Suppressor macrophage (primary cell): ENCODE results near the gene RELB.

ENCODE experiments used
- DNase-seq, 4 experiments: peaks; one replicate each; pipeline ENCODE4 v3.0.0-alpha.2; 2020 to 2022

The RELB gene

DNA sequence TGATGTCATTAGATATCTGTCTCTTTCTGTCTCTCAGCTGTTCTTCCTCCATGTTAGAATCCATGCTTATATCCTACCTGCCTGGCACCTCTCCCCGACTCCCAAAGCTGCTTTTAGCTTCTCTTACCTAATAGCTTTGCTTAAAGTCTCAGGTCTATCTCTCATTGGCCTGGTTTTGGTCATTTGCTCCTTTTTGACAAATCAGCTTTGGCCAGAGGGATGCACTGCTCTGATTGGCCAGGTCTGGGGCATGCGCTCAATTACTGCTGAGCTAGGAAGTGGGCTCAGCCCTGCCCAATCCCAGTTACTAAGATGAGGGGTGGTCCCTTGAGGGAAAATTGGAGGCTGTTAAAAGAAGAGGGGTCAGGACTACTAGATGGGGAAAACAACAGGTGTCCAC lies 26.1 kb downstream of the RELB start:
- DNase-seq: no peak

DNA sequence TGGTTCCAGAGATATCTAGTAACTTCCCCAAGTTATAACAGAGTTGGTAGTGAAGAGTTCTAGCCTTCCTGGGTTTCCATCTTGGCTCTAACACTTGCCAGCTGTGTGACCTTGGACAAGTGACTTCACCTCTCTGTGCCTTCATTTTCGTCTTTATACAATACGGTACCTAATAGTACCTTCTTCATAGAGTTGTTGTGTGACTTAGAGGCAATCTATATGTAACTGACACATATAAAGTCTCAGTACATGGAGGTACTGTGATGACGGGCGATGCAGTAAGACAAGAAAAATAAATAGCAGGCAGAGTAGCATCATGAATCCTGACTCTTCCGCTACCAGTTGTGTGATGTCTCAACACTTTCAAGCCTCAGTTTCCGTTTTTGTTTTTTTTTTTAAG lies 29.6 kb downstream of the RELB start:
- no peak for DNase-seq

DNA sequence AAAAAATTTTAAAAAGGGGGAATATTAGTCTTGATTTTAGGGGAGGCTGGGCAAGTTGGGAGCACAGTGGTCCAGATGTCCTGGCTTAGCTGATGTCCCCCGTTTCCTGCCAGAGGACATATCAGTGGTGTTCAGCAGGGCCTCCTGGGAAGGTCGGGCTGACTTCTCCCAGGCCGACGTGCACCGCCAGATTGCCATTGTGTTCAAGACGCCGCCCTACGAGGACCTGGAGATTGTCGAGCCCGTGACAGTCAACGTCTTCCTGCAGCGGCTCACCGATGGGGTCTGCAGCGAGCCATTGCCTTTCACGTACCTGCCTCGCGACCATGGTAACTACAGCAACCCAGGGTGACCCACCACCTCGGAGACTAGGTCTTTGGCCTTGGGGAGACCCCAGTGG lies 31.2 kb downstream of the RELB start:
- DNase-seq: no peak

DNA sequence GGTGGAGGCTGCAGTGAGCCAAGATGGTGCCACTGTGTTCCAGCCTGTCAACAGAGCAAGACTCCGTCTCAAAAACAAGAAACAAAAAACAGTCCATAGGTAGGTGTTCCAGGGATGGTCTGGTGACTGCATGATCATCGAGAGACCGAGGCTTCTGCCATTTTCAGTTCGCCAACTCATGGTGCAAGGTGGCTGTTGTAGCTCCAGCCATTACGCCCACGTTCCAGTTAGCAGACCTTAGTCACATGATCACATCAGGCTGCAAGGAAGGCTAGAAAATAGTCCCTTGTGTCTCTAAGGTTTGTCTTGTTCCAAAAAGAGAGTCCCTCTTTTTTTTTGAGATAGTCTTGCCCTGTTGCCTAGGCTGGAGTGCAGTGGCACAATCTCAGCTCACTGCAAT lies 34.5 kb downstream of the RELB start:
- DNase-seq: no peak

DNA sequence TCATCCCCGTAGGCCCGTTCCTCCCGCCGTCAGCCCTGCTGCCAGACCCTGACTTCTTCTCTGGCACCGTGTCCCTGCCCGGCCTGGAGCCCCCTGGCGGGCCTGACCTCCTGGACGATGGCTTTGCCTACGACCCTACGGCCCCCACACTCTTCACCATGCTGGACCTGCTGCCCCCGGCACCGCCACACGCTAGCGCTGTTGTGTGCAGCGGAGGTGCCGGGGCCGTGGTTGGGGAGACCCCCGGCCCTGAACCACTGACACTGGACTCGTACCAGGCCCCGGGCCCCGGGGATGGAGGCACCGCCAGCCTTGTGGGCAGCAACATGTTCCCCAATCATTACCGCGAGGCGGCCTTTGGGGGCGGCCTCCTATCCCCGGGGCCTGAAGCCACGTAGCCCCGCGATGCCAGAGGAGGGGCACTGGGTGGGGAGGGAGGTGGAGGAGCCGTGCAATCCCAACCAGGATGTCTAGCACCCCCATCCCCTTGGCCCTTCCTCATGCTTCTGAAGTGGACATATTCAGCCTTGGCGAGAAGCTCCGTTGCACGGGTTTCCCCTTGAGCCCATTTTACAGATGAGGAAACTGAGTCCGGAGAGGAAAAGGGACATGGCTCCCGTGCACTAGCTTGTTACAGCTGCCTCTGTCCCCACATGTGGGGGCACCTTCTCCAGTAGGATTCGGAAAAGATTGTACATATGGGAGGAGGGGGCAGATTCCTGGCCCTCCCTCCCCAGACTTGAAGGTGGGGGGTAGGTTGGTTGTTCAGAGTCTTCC lies 36.3 kb downstream of the RELB start:
- DNase-seq: no peak

DNA sequence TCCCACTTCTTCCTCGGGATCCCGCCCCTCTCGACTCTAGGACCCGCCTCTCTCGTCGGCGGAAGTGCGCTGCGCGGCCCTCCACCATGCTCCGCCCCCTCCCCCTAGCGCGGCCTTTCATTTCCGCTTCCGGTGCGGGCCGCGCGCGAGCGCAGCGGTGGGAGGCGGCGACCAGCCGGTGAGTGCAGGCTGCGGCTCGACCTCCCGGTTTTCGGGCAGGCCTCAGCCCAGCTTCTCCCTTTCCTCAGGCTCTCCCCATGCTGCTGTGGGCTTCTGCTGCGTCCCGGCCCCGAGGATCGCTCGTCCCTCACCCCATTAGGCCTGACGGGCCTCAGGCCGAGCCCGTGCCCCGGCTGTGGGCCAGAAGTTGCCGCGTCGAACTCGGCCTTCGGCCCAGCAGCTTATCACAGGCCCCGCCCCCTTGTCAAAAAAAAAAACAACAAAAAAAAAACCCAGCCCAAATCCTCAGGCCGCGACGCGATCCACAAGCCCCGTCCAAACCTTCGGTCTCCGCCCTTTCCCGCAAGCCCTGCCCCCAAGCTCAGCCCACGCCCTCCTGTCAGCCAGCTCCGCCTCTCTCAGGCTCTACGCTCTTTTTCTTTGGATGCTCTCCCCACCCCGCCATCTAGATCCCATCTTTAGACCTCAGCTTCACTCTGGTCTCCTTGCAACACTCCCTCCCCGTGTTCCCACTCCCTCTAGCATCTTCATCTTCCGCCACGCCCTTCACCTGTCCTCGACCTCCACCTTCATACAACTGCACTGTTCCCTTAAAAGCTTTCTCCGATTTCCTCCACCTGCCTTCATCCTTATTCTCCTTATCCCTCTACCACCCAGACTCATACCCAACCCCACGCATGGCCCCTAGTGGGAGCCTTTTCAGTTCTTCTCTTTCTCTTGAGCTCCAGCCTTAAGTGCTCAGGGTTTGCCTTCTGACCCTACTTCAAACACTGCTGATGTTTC lies 37.9 kb downstream of the RELB start, which contains the start of gene CLASRP:
TSS of gene CLASRP (plus strand) at position 115 of the 963 bp plus-strand sequence. CDS start 1,168 bp downstream, outside the sequence.
- DNase-seq: peak; percentile 95 to 97 (median 96)

DNA sequence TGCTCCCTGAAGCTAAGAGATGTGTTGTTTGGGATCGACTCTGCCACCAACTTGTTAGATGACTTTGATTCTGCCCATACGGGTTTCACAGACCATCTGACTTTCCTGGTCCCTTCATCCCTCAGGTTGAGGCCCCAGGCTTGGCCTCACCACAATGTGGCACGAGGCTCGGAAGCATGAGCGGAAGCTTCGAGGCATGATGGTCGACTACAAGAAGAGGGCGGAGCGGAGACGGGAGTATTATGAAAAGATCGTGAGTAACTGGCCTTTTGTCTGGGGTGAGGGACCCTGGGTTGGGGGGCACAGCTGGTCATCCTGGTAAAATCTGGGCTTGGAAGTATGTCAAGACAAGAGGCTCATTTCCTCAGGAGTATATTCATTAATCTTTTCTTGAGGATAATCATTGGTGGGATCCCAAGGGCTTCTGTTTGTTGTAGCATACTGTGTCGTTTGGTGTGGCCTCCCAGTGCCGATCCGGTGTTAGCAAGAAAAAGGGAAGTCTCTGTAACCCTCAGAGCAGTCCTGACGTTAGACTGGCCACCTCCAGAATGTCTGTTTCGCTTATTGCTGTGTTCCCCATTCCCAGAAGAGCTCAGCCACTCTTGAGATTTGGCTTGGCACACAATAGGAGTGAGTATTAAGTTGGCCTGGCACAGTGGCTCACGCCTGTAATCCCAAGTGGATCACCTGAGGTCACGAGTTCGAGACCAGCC lies 39.0 kb downstream of the RELB start:
- peak; percentile 84 to 92 (median 90) for DNase-seq

DNA sequence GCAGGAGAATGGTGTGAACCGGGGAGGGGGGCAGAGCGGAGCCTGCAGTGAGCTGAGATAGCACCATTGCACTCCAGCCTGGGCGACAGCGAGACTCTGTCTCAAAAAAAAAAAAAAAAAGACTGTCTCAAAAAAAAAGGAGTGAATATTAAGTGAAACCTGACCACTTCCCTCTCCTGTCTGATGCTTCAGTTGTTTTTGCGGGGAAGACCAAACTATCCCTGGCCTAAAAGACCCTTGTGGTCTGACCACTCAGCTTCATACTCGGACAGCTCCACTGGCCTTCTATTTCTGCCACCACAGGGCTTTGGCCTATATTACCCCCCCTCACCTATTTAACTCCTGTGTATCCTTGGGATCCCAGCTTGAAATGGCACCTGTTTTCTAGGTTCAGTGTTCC lies 39.9 kb downstream of the RELB start:
- peak in 1 of 4 experiments; percentile 10 for DNase-seq

DNA sequence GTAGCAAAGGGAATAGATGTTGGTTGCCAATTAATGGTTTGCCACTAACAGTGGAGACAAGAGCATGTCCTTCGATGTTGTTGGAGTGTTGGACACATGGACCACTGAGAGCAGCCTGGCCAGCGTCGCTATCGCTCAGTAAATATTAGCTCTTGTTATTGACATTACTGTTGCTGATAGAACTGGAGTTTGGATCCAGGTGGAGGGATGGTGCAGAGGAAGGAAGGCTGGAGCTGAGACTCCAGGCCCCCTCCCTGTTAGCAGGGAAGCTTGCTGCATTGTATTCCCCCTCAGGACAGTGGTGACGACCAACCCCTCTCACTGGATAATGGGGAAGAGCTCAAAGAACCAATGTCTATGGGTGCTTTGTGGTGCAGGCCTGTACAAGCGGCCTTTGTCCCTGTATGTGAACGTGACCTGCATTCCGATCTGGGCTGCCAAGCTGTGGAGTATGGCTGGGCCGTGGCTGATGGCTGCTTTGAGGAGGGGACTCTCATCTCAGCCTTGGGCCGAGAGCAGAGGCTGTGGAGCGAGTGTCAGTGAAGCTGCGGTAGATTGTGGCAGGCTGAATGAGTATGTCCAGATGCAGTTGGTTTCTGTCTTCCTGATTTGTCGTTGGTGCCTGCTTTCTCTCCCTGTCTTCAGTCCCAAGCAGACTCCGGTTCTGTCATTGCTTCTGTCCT lies 44.5 kb downstream of the RELB start:
- DNase-seq: no peak

DNA sequence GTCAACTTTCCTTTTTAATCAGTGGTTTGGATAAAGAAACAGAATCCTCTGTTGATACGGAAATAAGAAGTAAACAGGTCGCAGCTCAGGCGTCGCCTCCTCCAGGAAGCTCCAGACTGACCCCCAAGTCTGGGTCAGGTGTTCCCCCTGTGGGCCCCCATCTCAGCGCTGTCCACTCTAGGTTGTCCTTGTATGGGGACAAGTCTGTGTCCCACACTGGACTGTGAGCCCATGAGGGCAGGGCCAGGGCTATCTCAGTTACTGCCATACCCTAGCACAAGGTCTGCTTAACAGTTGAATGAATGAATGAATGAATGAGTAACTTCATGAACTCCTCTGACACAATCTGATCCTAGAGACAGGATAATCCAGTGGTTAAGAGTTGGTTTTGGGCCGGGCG lies 45.1 kb downstream of the RELB start:
- no peak for DNase-seq

DNA sequence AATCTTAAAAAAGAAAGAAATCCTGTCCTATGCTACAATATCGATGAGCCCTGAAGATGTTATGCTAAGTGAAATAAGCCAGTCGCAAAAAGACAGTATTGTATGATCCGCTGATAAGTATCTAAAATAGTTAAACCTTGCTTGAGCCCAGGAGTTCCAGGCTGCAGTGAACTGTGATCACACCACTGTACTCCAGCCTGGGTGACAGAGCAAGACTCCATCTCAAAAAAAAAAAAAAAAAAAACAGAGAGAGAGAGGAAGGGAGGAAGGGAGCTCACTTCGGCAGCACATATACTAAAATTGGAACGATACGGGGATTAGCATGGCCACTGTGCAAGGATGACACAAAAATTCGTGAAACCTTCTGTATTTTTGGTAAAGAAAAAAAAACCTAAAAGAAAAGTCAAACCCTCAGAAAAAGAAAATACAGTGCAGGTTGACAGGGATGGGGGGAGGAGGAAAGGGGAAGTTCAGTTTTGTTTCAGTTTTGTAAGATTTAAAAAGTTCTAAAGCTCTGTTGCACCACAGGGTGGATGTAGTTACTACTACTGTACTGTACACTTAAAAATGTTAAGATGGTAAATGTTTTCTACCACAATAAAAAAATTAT lies 46.0 kb downstream of the RELB start:
- DNase-seq: peak in 3 of 4 experiments; percentile 17 to 66 (median 61)

DNA sequence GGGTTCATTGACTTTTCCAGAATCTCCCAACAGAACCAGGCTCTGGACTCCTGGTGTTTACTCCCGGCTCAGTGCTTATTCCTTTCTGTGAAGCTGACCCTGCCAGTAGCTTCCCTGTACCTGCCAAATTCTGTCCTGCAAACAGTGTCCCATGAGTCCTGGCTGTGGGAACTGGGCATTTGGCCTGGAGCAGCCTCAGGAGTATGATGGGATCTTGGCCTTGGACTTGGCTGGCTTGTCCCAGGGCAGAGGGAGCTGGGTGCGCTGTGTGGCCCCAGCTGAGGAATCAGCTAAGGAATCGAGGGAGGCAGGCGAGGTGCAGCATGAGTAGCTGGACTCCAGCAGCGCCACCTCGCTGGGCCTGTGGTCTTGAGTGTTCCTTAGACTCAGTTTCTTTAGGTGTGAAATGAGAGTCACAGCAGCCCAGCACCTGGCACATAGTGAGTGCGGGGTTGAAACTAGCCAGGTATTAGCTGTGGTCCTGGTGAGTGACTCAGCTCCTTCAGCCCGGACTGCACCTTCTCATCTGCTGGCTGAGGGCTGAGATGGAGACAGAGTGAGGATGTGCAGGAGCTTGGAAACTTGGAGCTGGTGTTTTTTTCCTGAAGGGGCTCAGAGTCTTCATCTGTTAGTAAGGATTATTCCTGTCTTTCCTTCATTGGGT lies 47.9 kb downstream of the RELB start:
- no peak for DNase-seq

DNA sequence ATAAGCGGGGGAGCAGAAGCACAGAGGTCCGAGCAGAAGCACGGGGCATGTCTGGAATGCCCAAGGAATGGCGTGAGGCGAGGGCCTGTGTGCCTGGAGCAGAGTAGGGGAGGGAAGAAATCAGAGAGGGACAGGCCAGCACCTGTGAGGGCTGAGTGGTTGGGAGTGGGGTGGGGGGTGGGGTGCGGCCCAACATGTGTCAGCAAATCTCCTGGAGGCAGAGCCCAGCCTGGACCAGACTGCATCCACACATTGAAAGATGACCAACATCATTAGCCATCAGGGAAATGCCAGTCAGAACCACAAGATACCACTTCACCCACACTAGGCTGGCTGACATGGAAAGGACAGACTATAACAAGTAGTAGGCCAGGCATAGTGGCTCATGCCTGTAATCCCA lies 48.8 kb downstream of the RELB start:
- DNase-seq: no peak

DNA sequence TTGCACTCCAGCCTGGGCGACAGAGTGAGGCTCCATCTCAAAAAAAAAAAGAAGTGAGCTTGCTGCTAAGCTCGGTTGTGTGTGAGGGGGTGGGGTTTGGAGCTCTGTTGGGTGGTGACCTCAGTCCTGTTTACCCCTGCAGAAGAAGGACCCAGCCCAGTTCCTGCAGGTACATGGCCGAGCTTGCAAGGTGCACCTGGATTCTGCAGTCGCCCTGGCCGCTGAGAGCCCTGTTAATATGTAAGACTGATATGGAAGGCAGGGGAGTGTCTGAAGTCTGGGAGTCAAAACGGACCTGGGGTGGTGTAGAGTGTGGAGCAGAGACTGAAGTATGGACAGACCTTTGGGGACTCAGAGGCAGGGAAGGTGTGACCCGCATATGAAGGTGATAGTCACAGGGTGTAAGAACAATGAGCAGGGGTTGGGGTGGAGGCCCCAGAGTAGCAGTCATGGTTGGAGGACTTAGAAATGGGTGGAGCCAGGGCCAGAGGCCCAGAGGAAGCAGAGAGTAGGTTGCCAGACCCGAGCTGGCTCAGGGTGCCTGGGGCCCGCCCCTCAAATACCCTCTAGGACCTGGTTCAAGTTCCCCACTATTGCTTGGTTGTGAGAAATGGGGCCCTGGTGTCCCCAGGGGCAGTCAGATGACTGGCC lies 50.8 kb downstream of the RELB start:
- DNase-seq: no peak

DNA sequence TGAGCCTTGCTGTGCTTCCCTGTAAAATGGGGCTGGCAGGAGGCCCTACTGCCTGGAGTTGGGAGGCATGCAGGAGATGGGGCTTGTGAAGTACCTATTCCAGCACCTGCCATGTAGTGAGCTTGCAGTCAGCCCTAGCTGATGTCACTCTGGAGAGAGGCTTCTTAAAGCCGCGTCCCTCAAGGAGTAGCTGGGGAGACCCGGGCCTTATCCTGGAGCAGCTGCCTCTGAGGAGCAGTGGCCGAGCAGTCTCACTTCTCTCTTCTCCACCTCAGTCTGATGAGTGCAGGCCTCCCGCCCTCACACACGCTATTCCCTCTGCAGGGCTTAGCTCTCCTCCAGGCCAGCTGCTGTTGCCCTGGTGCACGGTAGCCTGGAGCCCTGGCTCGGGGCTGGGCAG lies 55.6 kb downstream of the RELB start:
- no peak for DNase-seq

DNA sequence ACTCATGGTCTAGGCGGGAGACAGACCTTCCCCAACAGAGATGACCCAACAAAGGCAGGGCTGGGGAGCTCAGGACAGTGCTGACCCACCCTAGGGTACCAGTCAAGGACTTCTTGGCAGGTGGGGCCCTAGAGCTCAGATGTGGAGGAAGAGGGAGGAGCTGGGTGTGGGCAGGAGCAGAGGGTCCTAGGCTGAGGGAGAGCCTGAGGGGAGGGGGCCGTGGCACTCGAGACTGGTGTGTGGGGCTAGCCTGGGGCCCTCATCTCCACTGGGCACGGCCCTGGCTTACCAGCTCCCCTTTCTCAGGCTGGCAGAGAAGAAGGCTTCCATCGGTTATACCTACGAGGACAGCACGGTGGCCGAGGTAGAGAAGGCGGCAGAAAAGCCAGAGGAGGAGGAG lies 56.2 kb downstream of the RELB start:
- DNase-seq: no peak

DNA sequence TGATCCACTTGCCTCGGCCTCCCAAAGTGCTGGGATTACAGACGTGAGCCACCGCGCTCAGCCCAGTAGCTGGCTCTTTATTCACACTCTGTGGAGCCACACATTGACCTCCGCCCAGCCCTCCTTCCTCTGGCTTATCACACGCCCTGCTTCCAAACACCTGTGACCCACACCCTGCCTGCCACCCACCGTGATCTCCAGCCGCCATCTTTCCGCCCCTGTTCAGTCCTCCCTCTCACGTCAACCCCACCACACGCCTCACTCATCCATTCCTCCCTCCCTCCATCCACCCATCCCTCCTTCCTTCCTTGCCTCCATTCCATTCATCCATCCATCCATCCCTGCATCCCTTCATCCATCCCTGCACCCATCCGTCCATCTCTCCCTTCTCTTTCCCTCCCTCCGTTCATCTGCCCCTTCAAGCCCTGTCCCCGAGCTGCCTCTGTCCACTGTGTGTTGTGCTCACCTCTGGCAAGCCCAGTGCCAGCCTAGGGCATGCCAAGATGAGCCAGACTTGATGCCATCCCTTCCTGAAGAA lies 57.4 kb downstream of the RELB start:
- DNase-seq: no peak

DNA sequence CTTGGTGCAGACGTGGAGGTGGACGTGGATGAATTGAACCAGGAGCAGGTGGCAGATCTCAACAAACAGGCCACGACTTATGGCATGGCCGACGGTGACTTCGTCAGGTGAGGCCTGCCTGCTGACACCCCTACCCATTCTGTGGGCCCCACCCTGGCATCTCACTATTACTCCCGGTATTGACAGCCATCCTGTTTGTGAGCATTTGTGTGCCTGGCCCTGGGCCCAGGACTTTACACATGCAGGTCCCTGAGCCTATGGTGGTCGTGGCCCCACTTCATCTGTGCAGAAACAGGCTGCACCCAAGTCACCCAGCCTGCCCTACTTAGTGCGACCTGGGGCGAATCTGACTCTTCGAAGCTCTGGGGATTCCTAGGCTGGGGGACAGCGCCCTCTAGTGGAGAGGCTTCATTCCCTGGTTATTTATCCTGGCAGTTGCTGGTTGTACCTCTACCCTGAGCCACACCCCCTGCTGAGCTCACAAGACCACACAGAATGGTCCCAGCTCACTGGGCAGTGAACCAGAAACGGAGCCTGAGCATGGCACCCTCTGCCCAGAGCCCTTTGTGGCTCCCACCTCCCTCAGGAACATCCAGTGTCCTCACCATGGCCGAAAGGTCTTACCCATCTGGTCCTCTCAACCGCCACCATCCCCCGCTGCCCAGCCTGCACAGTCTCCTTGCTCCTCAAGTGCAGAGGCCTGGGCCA lies 58.1 kb downstream of the RELB start:
- DNase-seq: peak; percentile 86 to 92 (median 90)

DNA sequence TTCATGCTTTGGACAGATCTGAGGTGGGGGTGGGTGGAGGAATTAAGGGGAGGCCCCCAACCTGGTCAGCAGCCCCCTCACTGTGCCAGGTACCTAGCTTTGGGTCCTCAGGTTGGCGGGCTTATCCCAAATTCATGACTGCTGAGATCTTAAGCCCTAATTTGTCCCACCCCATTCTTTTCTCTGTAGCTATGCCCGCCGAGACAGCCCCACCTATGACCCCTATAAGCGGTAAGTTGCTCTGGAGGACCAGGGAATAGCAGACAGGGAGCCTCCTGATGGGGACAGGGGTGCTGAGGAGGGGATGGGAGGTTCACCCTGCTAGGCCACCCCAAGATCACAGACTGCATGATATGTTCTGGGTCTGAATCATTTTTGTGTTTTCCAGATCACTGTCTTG lies 60.7 kb downstream of the RELB start:
- DNase-seq: no peak
